HEK293 (cell line): ENCODE data around the gene FYB1.

Experiments used
- CTCF ChIA-PET: fragments of 350-600 bp; formaldehyde crosslinking; extraction: SDS; loops from one replicate; lab custom pipeline; 2021; ENCODE audit warnings: antibody characterized with exemption; lab: Yijun Ruan, JAX
- POLR2A ChIA-PET: fragments of 300-600 bp; formaldehyde crosslinking; extraction: SDS; loops from one replicate; lab custom pipeline; 2020; ENCODE audit warnings: antibody characterized with exemption, inconsistent platforms; lab: Yijun Ruan, JAX
- H3K27ac ChIP-seq: fragments of 200-500 bp; sonication (Bioruptor generic); 2 replicates; pipeline ENCODE4 v1.5.1; 2014; ENCODE audit warnings: low read depth, low read length, control low read depth, inconsistent platforms; ENCODE audit errors: extremely low read depth
- H3K36me3 ChIP-seq, 2 experiments: fragments of 200-500 bp in 1 of 2; sonication (Bioruptor generic) in 1 of 2; 1 replicate in 1 of 2; 2 replicates in 1 of 2; pipeline ENCODE4 v1.5.1; 2014 to 2017; ENCODE audit warnings: inconsistent platforms in 2 of 2, low read length in 2 of 2; ENCODE audit not compliant: control insufficient read depth in 2 of 2, insufficient read depth in 1 of 2
- H3K4me1 ChIP-seq: fragments of 200-500 bp; sonication (Bioruptor generic); 2 replicates; pipeline ENCODE4 v1.5.1; 2014; ENCODE audit warnings: mild to moderate bottlenecking, low read length, inconsistent platforms; ENCODE audit not compliant: control insufficient read depth, insufficient read depth
- H3K4me3 ChIP-seq: 2 replicates; pipeline ENCODE4 v1.5.1; 2011; ENCODE audit warnings: low read depth, mild to moderate bottlenecking, control low read depth, low read length, moderate library complexity
- H3K9me3 ChIP-seq: fragments of 200-500 bp; sonication (Bioruptor generic); 2 replicates; pipeline ENCODE4 v1.5.1; 2014; ENCODE audit warnings: low read depth, low read length, inconsistent platforms; ENCODE audit not compliant: control insufficient read depth, insufficient read depth
- HOXA7 ChIP-seq: sonication (generic); formaldehyde crosslinking; IDR thresholded peaks from 2 replicates; pipeline ENCODE4 v1.8.1; 2022; ENCODE audit warnings: missing genetic modification reagents, borderline replicate concordance
- HOXD13 ChIP-seq: sonication (generic); formaldehyde crosslinking; IDR thresholded peaks from 2 replicates; pipeline ENCODE4 v1.8.0; 2022; ENCODE audit warnings: missing genetic modification reagents, borderline replicate concordance
- MEIS1 ChIP-seq: sonication (generic); formaldehyde crosslinking; IDR thresholded peaks from 2 replicates; pipeline ENCODE4 v1.8.1; 2022; ENCODE audit warnings: missing genetic modification reagents, mild to moderate bottlenecking, borderline replicate concordance
- TRIM28 ChIP-seq: IDR thresholded peaks from 2 replicates; pipeline ENCODE4 v1.6.1; 2011; ENCODE audit warnings: low read length, control low read depth, borderline replicate concordance
- ZBTB21 ChIP-seq: fragments of 450-650 bp; formaldehyde crosslinking; IDR thresholded peaks from 2 replicates; pipeline ENCODE4 v1.5.1; 2017; ENCODE audit warnings: missing biosample characterization, missing genetic modification characterization
- ZNF157 ChIP-seq: fragments of 450-650 bp; formaldehyde crosslinking; IDR thresholded peaks from 2 replicates; pipeline ENCODE4 v1.5.1; 2016; ENCODE audit warnings: missing biosample characterization, missing genetic modification characterization
- ZNF274 ChIP-seq, 2 experiments: fragments of 200-500 bp in 1 of 2; fragments of 450-650 bp in 1 of 2; sonication (Bioruptor generic) in 1 of 2; formaldehyde crosslinking in 1 of 2; IDR thresholded peaks; 2 replicates each; pipeline versions ENCODE4 v1.5.1 to v1.6.1; 2014 to 2016; ENCODE audit warnings: borderline replicate concordance in 1 of 2, inconsistent platforms in 1 of 2, low read length in 1 of 2, missing biosample characterization in 1 of 2, missing genetic modification characterization in 1 of 2
- ZNF341 ChIP-seq: fragments of 450-650 bp; formaldehyde crosslinking; IDR thresholded peaks from 2 replicates; pipeline ENCODE4; 2016; ENCODE audit warnings: low read depth, missing biosample characterization, missing genetic modification characterization
- ZNF530 ChIP-seq: fragments of 450-650 bp; formaldehyde crosslinking; IDR thresholded peaks from 2 replicates; pipeline ENCODE4 v1.5.1; 2016; ENCODE audit warnings: low read depth, missing biosample characterization, missing genetic modification characterization
- ZNF549 ChIP-seq: fragments of 450-650 bp; IDR thresholded peaks from 2 replicates; pipeline ENCODE4 v1.5.1; 2018; ENCODE audit warnings: missing biosample characterization, missing genetic modification characterization, mild to moderate bottlenecking, inconsistent platforms, moderate library complexity
- ZNF596 ChIP-seq: fragments of 450-650 bp; IDR thresholded peaks from 2 replicates; pipeline ENCODE4 v1.5.0; 2018; ENCODE audit warnings: missing biosample characterization, mild to moderate bottlenecking, missing genetic modification characterization, moderate library complexity
- ZNF626 ChIP-seq: fragments of 450-650 bp; sonication (Bioruptor Pico); formaldehyde crosslinking; IDR thresholded peaks from 2 replicates; pipeline ENCODE4 v1.5.1; 2018; ENCODE audit warnings: missing biosample characterization, missing genetic modification characterization, inconsistent platforms
- ZNF791 ChIP-seq: fragments of 450-650 bp; formaldehyde crosslinking; IDR thresholded peaks from 2 replicates; pipeline ENCODE4 v1.5.1; 2016; ENCODE audit warnings: missing biosample characterization, missing genetic modification characterization
- ZNF843 ChIP-seq: fragments of 450-650 bp; formaldehyde crosslinking; IDR thresholded peaks from 2 replicates; pipeline ENCODE4 v1.5.1; 2016; ENCODE audit warnings: missing biosample characterization, missing genetic modification characterization
- ZXDB ChIP-seq: fragments of 450-650 bp; formaldehyde crosslinking; IDR thresholded peaks from 2 replicates; pipeline ENCODE4 v1.5.1; 2016; ENCODE audit warnings: missing biosample characterization, missing genetic modification characterization
- TF ChIP-seq, protein P1 (sequence below): fragments of 450-650 bp; formaldehyde crosslinking; IDR thresholded peaks from 2 replicates; pipeline ENCODE4 v1.5.1; 2016; ENCODE audit warnings: missing biosample characterization, missing genetic modification characterization, borderline replicate concordance
- TF ChIP-seq, protein P2 (sequence below): fragments of 450-650 bp; formaldehyde crosslinking; IDR thresholded peaks from 2 replicates; pipeline ENCODE4 v1.5.1; 2016; ENCODE audit warnings: missing biosample characterization, missing genetic modification characterization, borderline replicate concordance

The FYB1 gene

DNA sequence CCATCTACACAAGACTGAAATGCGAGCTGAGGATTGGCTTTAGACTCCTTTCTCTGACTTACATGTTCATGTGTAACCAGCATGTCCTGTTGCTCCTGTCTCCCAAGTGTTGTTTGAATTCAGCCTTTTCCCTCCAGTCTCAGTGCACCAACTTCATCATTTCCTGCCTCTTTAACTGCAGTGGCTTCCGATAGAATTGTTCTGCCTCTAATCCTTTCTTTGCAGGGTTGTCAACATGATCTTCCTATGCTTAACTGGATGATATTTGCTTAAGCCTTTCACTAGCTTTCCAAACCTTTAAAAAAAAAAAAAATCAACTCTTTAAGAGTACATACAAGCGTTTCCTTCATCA lies 6.7 kb upstream of the FYB1 start:
- Histone ChIP-seq H3K4me1 (no peaks in the 10 kb centered on the region), H3K27ac (no peak overlapping the region), H3K9me3 (no peaks in the 10 kb centered on the region), H3K36me3 (no peaks in the 10 kb centered on the region), H3K4me3 (no peak overlapping the region)
- TF ChIP-seq TRIM28 = no peak
- TF ChIP-seq ZNF341 (tag by site-specific recombination) = no peak
- no peak for TF ChIP-seq ZNF596 (tag by site-specific recombination)
- TF ChIP-seq MEIS1 (CRISPR knock-in tag) = no peak
- TF ChIP-seq, protein P1, sequence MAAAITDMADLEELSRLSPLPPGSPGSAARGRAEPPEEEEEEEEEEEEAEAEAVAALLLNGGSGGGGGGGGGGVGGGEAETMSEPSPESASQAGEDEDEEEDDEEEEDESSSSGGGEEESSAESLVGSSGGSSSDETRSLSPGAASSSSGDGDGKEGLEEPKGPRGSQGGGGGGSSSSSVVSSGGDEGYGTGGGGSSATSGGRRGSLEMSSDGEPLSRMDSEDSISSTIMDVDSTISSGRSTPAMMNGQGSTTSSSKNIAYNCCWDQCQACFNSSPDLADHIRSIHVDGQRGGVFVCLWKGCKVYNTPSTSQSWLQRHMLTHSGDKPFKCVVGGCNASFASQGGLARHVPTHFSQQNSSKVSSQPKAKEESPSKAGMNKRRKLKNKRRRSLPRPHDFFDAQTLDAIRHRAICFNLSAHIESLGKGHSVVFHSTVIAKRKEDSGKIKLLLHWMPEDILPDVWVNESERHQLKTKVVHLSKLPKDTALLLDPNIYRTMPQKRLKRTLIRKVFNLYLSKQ = no peak
- no peak for TF ChIP-seq ZNF626
- TF ChIP-seq ZNF791 (tag by site-specific recombination) = no peak
- TF ChIP-seq ZXDB (tag by site-specific recombination) = no peak
- TF ChIP-seq ZNF157 (tag by site-specific recombination) = no peak
- TF ChIP-seq, protein P2, sequence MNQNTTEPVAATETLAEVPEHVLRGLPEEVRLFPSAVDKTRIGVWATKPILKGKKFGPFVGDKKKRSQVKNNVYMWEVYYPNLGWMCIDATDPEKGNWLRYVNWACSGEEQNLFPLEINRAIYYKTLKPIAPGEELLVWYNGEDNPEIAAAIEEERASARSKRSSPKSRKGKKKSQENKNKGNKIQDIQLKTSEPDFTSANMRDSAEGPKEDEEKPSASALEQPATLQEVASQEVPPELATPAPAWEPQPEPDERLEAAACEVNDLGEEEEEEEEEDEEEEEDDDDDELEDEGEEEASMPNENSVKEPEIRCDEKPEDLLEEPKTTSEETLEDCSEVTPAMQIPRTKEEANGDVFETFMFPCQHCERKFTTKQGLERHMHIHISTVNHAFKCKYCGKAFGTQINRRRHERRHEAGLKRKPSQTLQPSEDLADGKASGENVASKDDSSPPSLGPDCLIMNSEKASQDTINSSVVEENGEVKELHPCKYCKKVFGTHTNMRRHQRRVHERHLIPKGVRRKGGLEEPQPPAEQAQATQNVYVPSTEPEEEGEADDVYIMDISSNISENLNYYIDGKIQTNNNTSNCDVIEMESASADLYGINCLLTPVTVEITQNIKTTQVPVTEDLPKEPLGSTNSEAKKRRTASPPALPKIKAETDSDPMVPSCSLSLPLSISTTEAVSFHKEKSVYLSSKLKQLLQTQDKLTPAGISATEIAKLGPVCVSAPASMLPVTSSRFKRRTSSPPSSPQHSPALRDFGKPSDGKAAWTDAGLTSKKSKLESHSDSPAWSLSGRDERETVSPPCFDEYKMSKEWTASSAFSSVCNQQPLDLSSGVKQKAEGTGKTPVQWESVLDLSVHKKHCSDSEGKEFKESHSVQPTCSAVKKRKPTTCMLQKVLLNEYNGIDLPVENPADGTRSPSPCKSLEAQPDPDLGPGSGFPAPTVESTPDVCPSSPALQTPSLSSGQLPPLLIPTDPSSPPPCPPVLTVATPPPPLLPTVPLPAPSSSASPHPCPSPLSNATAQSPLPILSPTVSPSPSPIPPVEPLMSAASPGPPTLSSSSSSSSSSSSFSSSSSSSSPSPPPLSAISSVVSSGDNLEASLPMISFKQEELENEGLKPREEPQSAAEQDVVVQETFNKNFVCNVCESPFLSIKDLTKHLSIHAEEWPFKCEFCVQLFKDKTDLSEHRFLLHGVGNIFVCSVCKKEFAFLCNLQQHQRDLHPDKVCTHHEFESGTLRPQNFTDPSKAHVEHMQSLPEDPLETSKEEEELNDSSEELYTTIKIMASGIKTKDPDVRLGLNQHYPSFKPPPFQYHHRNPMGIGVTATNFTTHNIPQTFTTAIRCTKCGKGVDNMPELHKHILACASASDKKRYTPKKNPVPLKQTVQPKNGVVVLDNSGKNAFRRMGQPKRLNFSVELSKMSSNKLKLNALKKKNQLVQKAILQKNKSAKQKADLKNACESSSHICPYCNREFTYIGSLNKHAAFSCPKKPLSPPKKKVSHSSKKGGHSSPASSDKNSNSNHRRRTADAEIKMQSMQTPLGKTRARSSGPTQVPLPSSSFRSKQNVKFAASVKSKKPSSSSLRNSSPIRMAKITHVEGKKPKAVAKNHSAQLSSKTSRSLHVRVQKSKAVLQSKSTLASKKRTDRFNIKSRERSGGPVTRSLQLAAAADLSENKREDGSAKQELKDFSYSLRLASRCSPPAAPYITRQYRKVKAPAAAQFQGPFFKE (tag by site-specific recombination) = no peak
- ChIA-PET CTCF (interaction anchor here (1.5 to 2.2 kb wide), 2 partner anchors 8 to 345 kb away, joined by 6 to 12 read pairs; no protein-coding TSS in a partner anchor), POLR2A (no interaction called here)

DNA sequence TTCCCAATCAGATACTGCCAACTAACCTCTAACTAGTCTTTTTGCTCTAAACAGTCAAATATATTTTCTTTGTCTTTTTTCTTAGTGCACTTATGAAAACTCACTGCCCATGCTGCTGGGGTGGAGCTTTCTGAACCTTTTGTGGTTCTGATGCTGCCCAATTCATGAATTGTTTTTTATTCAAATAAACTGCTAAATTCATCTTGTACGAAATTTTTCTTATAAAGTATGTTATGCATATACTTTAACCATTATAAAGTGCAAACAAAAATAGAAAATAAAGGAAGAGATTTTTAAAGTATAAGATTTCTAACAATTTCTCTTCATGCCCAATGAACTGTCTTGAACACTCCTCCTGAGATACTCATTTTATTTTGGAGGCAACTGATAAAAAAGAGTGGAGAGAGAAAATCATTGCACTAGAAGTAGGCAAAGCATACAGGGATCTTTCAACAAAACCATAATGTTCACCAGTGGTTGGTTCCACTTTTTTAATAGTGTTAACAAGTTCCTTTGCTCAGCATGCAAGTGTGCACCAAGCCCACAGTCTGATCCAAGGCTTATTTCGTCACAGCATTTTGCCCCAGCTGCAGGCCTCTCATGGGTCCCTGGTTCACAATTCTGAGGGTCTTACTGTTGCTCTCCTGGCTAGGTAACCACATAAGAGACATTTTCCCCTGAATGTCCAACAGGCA lies 6.2 kb upstream of the FYB1 start:
- CTCF ChIA-PET = interaction anchor here (1.5 to 2.2 kb wide), 2 partner anchors 7 to 345 kb away, joined by 6 to 12 read pairs; no protein-coding TSS in a partner anchor
- H3K27ac ChIP-seq = no peak overlapping the region
- no peak overlapping the region for H3K4me3 ChIP-seq
- no peaks in the 10 kb centered on the region for H3K36me3 ChIP-seq
- TF ChIP-seq ZNF530 (tag by site-specific recombination) (no peak), ZNF549 (tag by site-specific recombination) (peak; percentile 95)
- H3K9me3 ChIP-seq = no peaks in the 10 kb centered on the region
- POLR2A ChIA-PET = no interaction called here
- no peaks in the 10 kb centered on the region for H3K4me1 ChIP-seq

DNA sequence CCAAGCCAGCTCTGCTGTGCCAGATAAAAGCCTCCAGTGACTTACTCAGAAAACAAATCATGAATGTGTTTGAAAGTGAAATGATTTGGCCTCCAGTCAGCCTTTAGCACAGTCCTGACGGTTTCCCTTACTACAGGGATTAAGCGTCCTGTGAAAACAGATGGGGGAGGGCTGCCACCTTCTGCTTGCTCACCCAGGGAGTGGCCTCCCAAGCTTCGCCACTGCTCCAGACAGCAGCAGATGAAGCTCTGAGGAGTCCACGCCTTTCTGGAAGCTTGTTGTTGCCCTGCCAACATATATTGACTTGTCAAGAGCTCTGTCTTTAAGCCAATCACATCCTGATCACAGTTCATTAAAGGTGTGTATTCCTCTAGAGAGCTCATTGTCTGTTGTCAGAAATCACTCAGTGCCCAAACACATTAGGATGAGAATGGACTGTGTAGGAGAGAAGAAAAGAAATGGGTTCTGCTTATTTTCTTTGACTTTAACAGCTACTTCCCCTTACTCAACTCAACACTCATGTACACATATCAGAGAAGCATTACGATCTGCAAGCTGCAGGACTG lies 4.9 kb upstream of the FYB1 start:
- H3K4me3 ChIP-seq = no peak overlapping the region
- H3K36me3 ChIP-seq = no peaks in the 10 kb centered on the region
- H3K4me1 ChIP-seq = no peaks in the 10 kb centered on the region
- ChIA-PET CTCF (no interaction called here), POLR2A (no interaction called here)
- H3K9me3 ChIP-seq = no peaks in the 10 kb centered on the region
- H3K27ac ChIP-seq = no peak overlapping the region
- no peak for TF ChIP-seq ZNF274 (IDR thresholded peaks at IDR 0.05; ENCODE audit: low read length)
- TF ChIP-seq ZNF274 (tag by site-specific recombination; IDR thresholded peaks at IDR 0.05; ENCODE audit: borderline replicate concordance) = no peak
- TF ChIP-seq, protein P2 (tag by site-specific recombination) = no peak
- TF ChIP-seq HOXA7 (CRISPR knock-in tag) = no peak
- no peak for TF ChIP-seq ZBTB21
- TF ChIP-seq ZNF843 (tag by site-specific recombination) = no peak
- no peak for TF ChIP-seq HOXD13 (CRISPR knock-in tag)
